HepG2 (cell line): Measurements from ENCODE around the gene LYZ. TPM values are rescaled to one million over a fixed set of nuclear protein-coding genes. Genes with fewer than 3 reads are reported as not detected.

ENCODE experiments used
- ATF4 ChIP-seq, 2 experiments: fragments of 450-650 bp in 1 of 2; sonication (generic) in 1 of 2; formaldehyde crosslinking; IDR thresholded peaks; 2 replicates each; pipeline versions ENCODE4 v1.5.0 to v1.8.0; 2020 to 2022; ENCODE audit warnings: mild to moderate bottlenecking in 1 of 2, missing genetic modification reagents in 1 of 2
- ATM ChIP-seq: fragments of 450-650 bp; IDR thresholded peaks from 2 replicates; pipeline ENCODE4 v1.7.1; 2017; ENCODE audit warnings: mild to moderate bottlenecking, borderline replicate concordance
- FOXO1 ChIP-seq: sonication (generic); formaldehyde crosslinking; IDR thresholded peaks from 2 replicates; pipeline ENCODE4 v1.4.0; 2020; ENCODE audit warnings: missing genetic modification reagents
- HOXA9 ChIP-seq: sonication (generic); formaldehyde crosslinking; IDR thresholded peaks from 2 replicates; pipeline ENCODE4 v1.8.1; 2022; ENCODE audit warnings: missing genetic modification reagents, mild to moderate bottlenecking, moderate library complexity, borderline replicate concordance
- IRF1 ChIP-seq: sonication (generic); formaldehyde crosslinking; IDR thresholded peaks from 2 replicates; pipeline ENCODE4 v1.4.0; 2020; ENCODE audit warnings: low read depth, mild to moderate bottlenecking, missing genetic modification reagents
- JARID2 ChIP-seq: sonication (generic); formaldehyde crosslinking; IDR thresholded peaks from 2 replicates; pipeline ENCODE4 v1.8.1; 2023; ENCODE audit warnings: missing genetic modification reagents, inconsistent platforms; ENCODE audit not compliant: insufficient replicate concordance
- NRL ChIP-seq: sonication (generic); formaldehyde crosslinking; IDR thresholded peaks from 2 replicates; pipeline ENCODE4 v1.5.0; 2020; ENCODE audit warnings: missing genetic modification reagents, mild to moderate bottlenecking, moderate library complexity, borderline replicate concordance
- RNF219 ChIP-seq: sonication (generic); formaldehyde crosslinking; IDR thresholded peaks from 2 replicates; pipeline ENCODE4 v1.5.0; 2020; ENCODE audit warnings: mild to moderate bottlenecking, missing genetic modification reagents
- THAP9 ChIP-seq: sonication (generic); formaldehyde crosslinking; IDR thresholded peaks from 2 replicates; pipeline ENCODE4; 2020; ENCODE audit warnings: missing genetic modification reagents, mild to moderate bottlenecking, borderline replicate concordance
- TRAFD1 ChIP-seq: sonication (generic); formaldehyde crosslinking; IDR thresholded peaks from 2 replicates; pipeline ENCODE4 v1.5.1; 2020; ENCODE audit warnings: missing genetic modification reagents, mild to moderate bottlenecking, borderline replicate concordance
- ZBTB8A ChIP-seq: sonication (generic); formaldehyde crosslinking; IDR thresholded peaks from 2 replicates; pipeline ENCODE4 v1.4.0; 2020; ENCODE audit warnings: mild to moderate bottlenecking, low read depth, missing genetic modification reagents, borderline replicate concordance
- ZEB1 ChIP-seq: IDR thresholded peaks from 2 replicates; pipeline ENCODE4 v1.6.1; 2012; ENCODE audit warnings: mild to moderate bottlenecking, low read depth, inconsistent platforms; ENCODE audit not compliant: insufficient replicate concordance
- ZNF225 ChIP-seq: sonication (generic); formaldehyde crosslinking; IDR thresholded peaks from 2 replicates; pipeline ENCODE4 v1.4.0; 2020; ENCODE audit warnings: mild to moderate bottlenecking, missing genetic modification reagents
- ZNF414 ChIP-seq: sonication (generic); formaldehyde crosslinking; IDR thresholded peaks from 2 replicates; pipeline ENCODE4 v1.5.0; 2020; ENCODE audit warnings: missing genetic modification reagents
- ZNF570 ChIP-seq: sonication (generic); formaldehyde crosslinking; IDR thresholded peaks from 2 replicates; pipeline ENCODE4 v1.4.0; 2020; ENCODE audit warnings: mild to moderate bottlenecking, missing genetic modification reagents, borderline replicate concordance
- ZNF652 ChIP-seq: IDR thresholded peaks from 2 replicates; pipeline ENCODE4 v1.6.1; 2016; ENCODE audit warnings: low read depth, borderline replicate concordance
- ZNF709 ChIP-seq: sonication (generic); formaldehyde crosslinking; IDR thresholded peaks from 2 replicates; pipeline ENCODE4 v1.5.0; 2020; ENCODE audit warnings: mild to moderate bottlenecking, missing genetic modification reagents
- ZNF713 ChIP-seq: sonication (generic); formaldehyde crosslinking; IDR thresholded peaks from 2 replicates; pipeline ENCODE4 v1.4.0; 2020; ENCODE audit warnings: mild to moderate bottlenecking, missing genetic modification reagents
- ZSCAN12 ChIP-seq: sonication (generic); formaldehyde crosslinking; IDR thresholded peaks from 2 replicates; pipeline ENCODE4 v1.9.0; 2021; ENCODE audit warnings: mild to moderate bottlenecking, missing genetic modification reagents
- polyA plus RNA-seq, 8 experiments: library from polyadenylated mRNA; depleted of rRNA in 3 of 8; stranded (reverse) in 7 of 8; unstranded in 1 of 8; fragments of >200 nt; fragmentation: Illumina TruSeq in 4 of 8; extraction: Trizol in 4 of 8; gene quantifications; 2 replicates each; pipeline versions ENCODE4 v1.2.1 to v1.2.3, GENCODE V29; 2011 to 2016; ENCODE audit warnings: low read depth in 4 of 8, missing spikeins in 1 of 8, mixed read lengths in 1 of 8; ENCODE audit not compliant: insufficient read depth in 1 of 8
- total RNA-seq, 5 experiments: library from RNA; depleted of rRNA; stranded (reverse); fragments of >200 nt; fragmentation: Illumina TruSeq; extraction: Trizol; gene quantifications; 2 replicates each; pipeline ENCODE4 v1.2.3, GENCODE V29; 2016; ENCODE audit warnings: low read depth in 1 of 5

Gene LYZ
- total and polyA plus RNA-seq, 2 of the 13 experiments (the other 11 are each of a cell fraction or from before 2014, with no cell fraction given) = 1,788 to 2,054 TPM

- TF ChIP-seq IRF1 (CRISPR knock-in tag) (no peak), ZSCAN12 (no peak), THAP9 (CRISPR knock-in tag) (no peak), NRL (CRISPR knock-in tag) (no peak), ZEB1 (no peak), ATM (no peak), RNF219 (CRISPR knock-in tag) (no peak), ATF4 (CRISPR knock-in tag; IDR thresholded peaks at IDR 0.05) (peak in 1 of 2 experiments; percentile 70; a peak in 2 of 4 replicates), ZBTB8A (CRISPR knock-in tag) (no peak), ZNF570 (CRISPR knock-in tag) (no peak), ZNF713 (CRISPR knock-in tag) (no peak), ZNF652 (CRISPR knock-in tag) (peak; percentile 18; the same call in 1 of the 2 replicates), FOXO1 (CRISPR knock-in tag) (peak; percentile 25; the same call in 1 of the 2 replicates), ZNF709 (no peak), ZNF414 (CRISPR knock-in tag) (no peak), HOXA9 (no peak), ZNF225 (CRISPR knock-in tag) (no peak), JARID2 (CRISPR knock-in tag) (no peak), TRAFD1 (CRISPR knock-in tag) (no peak)
Observed at GRCh38 chr12:69329669-69330428, 18.3 kb upstream of the LYZ start (continued).
